T-helper 1 cell treated with Interleukin-12 subunit alpha and Interleukin-12 subunit beta and Interleukin-4 antibody, amounts not matched to agents 30 ng/mL and 1 ng/mL, for 36 hours (primary cell): ENCODE results near the gene C14orf132. TPM values are rescaled to one million over a fixed set of nuclear protein-coding genes. Genes with fewer than 3 reads are reported as not detected.
"Not testable (repeated sequence)": the region's sequence is repeated elsewhere in the genome, so short reads cannot be mapped to it uniquely, and the experiment has no call there.

Experiments
- intact Hi-C: fragments of 100-400 bp; cut with micrococcal nuclease; formaldehyde crosslinking; loops from one replicate; pipeline ENCODE4 v1.15.1; 2024
- total RNA-seq: library from RNA; stranded (reverse); gene quantifications from 2 replicates; pipeline ENCODE4 v1.2.3, GENCODE V29; 2022

C14orf132 gene
- 0.12 and 0.39 TPM in 2 replicates for total RNA-seq

DNA sequence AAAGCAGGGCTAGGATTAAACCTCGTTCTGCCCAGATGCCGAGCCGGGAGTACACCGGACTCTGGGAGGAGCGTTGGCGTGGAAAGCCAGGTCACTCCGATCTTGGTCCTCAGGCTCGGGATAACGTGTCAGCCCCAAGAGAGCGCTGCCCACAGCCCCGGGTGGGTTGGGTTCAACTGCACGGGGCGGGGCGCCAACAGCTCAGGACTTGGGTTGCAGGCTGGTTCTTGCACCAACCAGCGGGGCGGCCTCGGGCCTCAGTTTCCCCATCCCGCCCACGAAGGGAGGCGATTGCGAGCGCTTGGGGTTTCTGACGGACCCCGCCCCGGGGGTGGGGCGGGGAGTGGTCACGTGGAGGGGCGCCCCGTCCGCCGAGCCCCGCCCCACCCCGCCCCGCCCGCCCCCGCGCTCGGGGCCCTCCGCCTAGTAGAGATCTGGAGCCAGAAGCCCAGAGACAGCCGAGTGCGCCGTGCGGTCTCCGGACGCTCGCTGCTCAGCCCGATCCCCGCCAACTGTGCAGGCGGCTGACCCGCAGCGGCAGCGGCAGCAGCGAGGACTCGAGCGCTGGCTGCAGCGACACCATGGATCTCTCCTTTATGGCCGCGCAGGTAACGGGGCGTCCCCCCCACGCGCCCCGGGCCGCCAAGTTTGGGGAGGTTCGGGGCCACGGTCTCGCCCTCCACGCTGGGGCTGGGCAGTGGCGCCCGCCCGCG is at the start of gene C14orf132:
TSS of gene C14orf132 (plus strand) at position 443 of the 713 bp plus-strand sequence. CDS start at position 582, 139 bp downstream.
- intact Hi-C loops = no loop called here

- intact Hi-C loops = loop anchor here (10.0 kb wide), 2 partner anchors 281 to 569 kb away; no protein-coding TSS in a partner anchor
Observed at GRCh38 chr14:95993768-95994592, 45.2 kb upstream of the C14orf132 start.

GRCh38 chr14:95994593-95994928 is 44.6 kb upstream of the C14orf132 start:
- intact Hi-C loops = loop anchor here (10.0 kb wide), 2 partner anchors 280 to 570 kb away; no protein-coding TSS in a partner anchor

- intact Hi-C loops = loop anchor here (10.0 kb wide), 2 partner anchors 276 to 574 kb away; no protein-coding TSS in a partner anchor
Observed at GRCh38 chr14:95998656-95999055, 40.5 kb upstream of the C14orf132 start.

GRCh38 chr14:96001866-96002497 is 37.2 kb upstream of the C14orf132 start:
- intact Hi-C loops = no loop called here

- intact Hi-C loops = no loop called here
Observed at GRCh38 chr14:96002498-96002884, 36.7 kb upstream of the C14orf132 start.

DNA sequence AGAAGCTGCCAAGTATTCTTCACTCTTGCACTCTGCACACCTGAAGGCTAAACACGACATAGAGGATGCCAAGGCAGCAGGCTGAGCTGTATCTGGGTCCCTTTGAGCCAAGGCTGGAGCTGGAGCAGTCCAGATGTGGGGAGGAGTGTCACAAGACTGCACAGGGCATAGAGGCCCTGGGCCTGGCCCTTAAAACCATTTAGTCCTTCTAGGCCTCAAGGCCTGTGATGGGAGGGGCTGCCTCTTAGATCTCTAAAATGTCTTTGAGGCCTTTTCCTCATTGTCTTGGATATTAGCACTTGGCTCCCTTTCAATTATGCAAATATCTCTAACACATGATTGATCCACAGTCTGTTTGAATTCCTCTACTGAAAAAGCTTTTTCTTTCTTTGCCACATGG is 28.0 kb upstream of the C14orf132 start:
- intact Hi-C loops = no loop called here

GRCh38 chr14:96011607-96012006 is 27.6 kb upstream of the C14orf132 start:
- intact Hi-C loops = no loop called here

DNA sequence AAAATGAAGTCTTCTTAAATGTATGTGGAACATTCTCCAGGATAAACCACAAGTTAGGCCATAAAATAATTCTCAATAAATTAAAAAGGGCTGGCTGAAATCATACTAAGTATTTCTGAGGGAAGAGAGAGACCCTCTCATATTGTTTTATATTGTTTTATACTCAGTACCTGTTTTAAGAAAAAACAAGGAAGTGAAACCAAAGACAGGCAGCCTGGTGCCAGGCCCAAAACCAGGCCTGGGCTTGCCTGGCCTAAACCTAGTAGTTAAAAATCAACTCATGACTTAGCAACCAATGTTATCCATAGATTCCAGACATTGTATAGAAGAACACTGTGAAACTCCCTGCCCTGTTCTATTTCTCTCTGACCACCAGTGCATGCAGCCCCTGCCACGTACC is 26.4 kb upstream of the C14orf132 start:
- intact Hi-C loops = not testable (repeated sequence)

DNA sequence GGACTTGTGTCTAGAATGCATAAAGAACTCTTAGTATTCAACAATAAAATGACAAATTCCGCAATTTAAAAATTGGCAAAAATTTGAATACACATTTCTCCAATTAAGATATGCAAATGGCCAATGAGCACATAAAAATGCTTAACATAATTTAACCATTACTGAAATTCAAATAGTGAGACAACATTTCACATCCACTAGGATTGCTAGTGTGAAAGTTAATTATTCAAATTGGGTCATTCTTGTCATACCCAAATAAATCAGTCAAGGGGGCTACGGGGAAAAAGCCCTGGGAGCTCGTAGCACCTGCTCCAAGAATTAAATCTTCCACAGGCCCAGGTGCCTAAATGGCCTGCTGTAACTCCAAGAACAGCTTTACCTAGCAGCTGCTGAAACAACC is 25.0 kb upstream of the C14orf132 start:
- intact Hi-C loops = no loop called here

- intact Hi-C loops = no loop called here
Observed at GRCh38 chr14:96016501-96017160, 22.5 kb upstream of the C14orf132 start.

- intact Hi-C loops = no loop called here
Observed at GRCh38 chr14:96017882-96018281, 21.3 kb upstream of the C14orf132 start.

GRCh38 chr14:96027431-96028355 is 11.5 kb upstream of the C14orf132 start:
- intact Hi-C loops = no loop called here

DNA sequence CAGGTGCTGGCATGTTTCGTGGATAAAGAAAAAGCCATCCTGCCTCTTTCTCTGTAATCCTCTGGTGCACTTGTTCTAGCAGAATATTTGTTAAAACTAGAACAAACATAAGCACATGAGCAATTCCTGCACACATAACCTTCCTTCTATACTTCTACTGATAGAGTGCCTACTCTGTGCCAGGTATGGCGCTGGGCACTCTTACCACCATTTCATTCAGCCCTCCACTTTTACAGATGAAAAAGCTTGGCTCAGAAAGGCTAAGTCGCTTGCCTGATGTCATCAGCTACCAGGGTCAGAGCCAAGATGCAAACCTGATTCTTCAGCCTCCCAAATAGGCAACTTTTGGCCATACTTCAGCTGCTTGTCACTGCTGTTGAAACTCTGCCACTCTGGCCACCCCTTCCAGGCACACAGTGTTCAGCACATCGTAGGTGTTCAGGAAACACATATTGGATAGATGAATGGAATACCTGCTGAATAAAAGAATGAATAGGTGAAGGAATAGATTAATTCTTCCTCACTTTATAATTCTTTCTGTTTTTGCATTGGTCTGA is 10.0 kb upstream of the C14orf132 start:
- intact Hi-C loops = no loop called here

DNA sequence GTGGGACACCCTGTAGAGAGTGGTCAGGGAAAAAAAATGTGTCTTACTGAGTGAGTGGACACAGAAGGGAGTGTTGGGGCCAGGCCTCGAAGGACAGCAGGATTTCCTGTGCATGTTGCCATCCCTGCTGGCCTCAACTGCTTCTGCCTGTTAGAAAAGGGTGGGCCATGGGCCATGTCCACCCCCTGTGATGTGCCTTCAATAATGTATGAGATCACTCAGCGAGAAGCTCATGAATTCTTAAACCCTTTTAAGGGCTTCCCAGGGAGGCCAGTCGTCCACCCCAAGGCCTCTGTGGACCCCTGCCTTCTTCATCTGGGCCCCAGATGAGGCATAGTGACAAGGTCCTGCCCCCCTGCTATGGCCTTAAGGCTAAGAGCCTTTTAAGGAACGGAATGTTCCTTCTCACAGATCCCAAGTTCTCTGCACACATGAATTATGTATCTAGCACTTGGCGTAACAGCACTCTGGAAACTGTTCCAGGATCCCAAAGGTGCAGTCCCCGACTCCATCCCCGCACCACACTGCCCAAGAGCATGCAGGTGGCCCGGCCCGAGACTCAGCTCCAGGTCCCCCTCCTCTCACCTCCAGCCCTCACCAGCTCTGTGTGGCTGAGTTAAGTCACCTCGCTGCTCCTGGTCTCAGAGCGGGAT is 8.9 kb upstream of the C14orf132 start:
- intact Hi-C loops = no loop called here

DNA sequence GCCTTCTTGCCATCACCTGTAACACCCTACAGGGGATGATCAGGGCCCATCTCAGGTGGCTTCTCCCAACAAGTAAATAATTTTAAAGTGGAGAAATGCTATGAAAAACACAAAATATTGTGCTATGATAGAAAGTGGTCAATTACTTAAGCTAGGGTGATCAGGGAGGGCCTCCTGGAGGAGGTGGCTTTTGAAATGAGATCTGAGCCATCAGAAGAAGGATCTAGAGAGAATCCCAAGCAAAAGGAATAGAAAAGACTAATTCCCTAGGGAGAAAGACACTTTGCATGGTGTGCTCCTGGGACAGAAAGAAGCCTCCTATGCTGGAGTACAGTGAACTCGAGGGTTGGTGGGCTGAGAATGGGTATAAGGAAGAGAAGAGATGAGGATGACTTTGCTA is 7.5 kb upstream of the C14orf132 start:
- intact Hi-C loops = no loop called here

GRCh38 chr14:96035456-96035855 is 3.7 kb upstream of the C14orf132 start:
- intact Hi-C loops = no loop called here

- intact Hi-C loops = no loop called here
Observed at GRCh38 chr14:96037891-96038557, 1.1 kb upstream of the C14orf132 start.

DNA sequence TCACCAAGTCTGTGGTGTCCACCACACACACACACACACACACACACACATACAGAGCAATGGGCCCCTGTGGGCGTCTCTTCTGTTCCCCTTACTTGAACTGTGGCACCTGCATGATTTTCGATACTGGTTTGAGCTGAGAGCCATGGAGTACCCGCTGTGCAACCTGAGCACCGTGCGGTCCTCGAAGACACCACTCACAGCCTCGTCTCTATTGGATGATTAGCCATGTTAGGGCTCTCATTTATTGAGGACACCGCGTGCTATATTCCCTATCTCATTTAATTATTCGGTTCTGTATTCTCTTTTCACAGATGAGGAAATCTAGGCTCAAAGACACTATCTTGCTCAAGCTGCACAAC is 623 bp upstream of the C14orf132 start:
- intact Hi-C loops = no loop called here
